Loucy (cell line): ENCODE results near the gene VMAC.
A peak's percentile ranks its signal among the peaks of the same experiment; 100 is the strongest.

ENCODE experiments used
- H2AFZ ChIP-seq: fragments of 200-600 bp; sonication (generic); 2 replicates; pipeline ENCODE4 v1.6.0; 2016; ENCODE audit warnings: antibody characterized with exemption, mild to moderate bottlenecking, low read length, moderate library complexity
- H3F3A ChIP-seq: fragments of 200-600 bp; 2 replicates; pipeline ENCODE4 v1.6.0; 2016; ENCODE audit warnings: antibody characterized with exemption, low read depth, mild to moderate bottlenecking
- H3K27me3 ChIP-seq: fragments of 200-600 bp; sonication (generic); 2 replicates; pipeline ENCODE4 v1.6.1; 2014; ENCODE audit warnings: low read length, mild to moderate bottlenecking; ENCODE audit not compliant: insufficient read depth, poor library complexity, severe bottlenecking
- H3K36me3 ChIP-seq: fragments of 200-600 bp; sonication (generic); 2 replicates; pipeline ENCODE4 v1.6.1; 2016; ENCODE audit warnings: low read length; ENCODE audit not compliant: insufficient read depth
- H3K4me1 ChIP-seq: fragments of 200-600 bp; sonication (generic); 2 replicates; pipeline ENCODE4 v1.5.1; 2014; ENCODE audit warnings: low read length, mild to moderate bottlenecking; ENCODE audit not compliant: insufficient read depth, poor library complexity, severe bottlenecking
- H3K4me2 ChIP-seq: fragments of 200-600 bp; sonication (generic); 2 replicates; pipeline ENCODE4 v1.6.0; 2014; ENCODE audit warnings: antibody characterized with exemption, low read length, low read depth, mild to moderate bottlenecking; ENCODE audit not compliant: poor library complexity, severe bottlenecking
- H3K4me3 ChIP-seq: fragments of 200-600 bp; sonication (generic); 2 replicates; pipeline ENCODE4 v1.5.1; 2014; ENCODE audit warnings: low read length, mild to moderate bottlenecking, mixed read lengths; ENCODE audit not compliant: poor library complexity, severe bottlenecking
- H3K79me2 ChIP-seq: fragments of 200-600 bp; sonication (generic); 2 replicates; pipeline ENCODE4 v1.6.1; 2014; ENCODE audit warnings: low read length; ENCODE audit not compliant: insufficient read depth
- H3K9ac ChIP-seq: fragments of 200-600 bp; sonication (generic); 2 replicates; pipeline ENCODE4 v1.6.0; 2014; ENCODE audit warnings: mild to moderate bottlenecking, low read depth, low read length, moderate library complexity; ENCODE audit not compliant: poor library complexity, severe bottlenecking
- H3K9me2 ChIP-seq: fragments of 200-600 bp; sonication (generic); replicated peaks from 2 replicates; pipeline ENCODE4 v1.6.1; 2016; ENCODE audit warnings: low read depth, low read length, mixed read lengths
- H3K9me3 ChIP-seq: fragments of 200-600 bp; sonication (generic); 2 replicates; pipeline ENCODE4 v1.6.1; 2014; ENCODE audit warnings: mild to moderate bottlenecking, antibody characterized with exemption, low read length, low read depth; ENCODE audit not compliant: insufficient read depth
- H4K20me1 ChIP-seq: fragments of 200-600 bp; sonication (generic); 2 replicates; pipeline ENCODE4 v1.6.0; 2014; ENCODE audit warnings: antibody characterized with exemption, low read length, mild to moderate bottlenecking; ENCODE audit not compliant: insufficient read depth, poor library complexity, severe bottlenecking
- CTCF ChIP-seq: fragments of 200-600 bp; sonication (generic); conservative IDR thresholded peaks from 2 replicates; pipeline ENCODE4 v1.5.1; 2014; ENCODE audit warnings: mild to moderate bottlenecking, antibody characterized with exemption, low read length
- EZH2phosphoT487 ChIP-seq: fragments of 200-600 bp; IDR thresholded peaks from 2 replicates; pipeline ENCODE4 v1.6.1; 2018; ENCODE audit warnings: antibody characterized with exemption, mild to moderate bottlenecking, moderate library complexity, borderline replicate concordance

The VMAC gene

GRCh38 chr19:5953030-5953589 is 48.4 kb downstream of the VMAC start:
- H3K4me3 ChIP-seq = no peak overlapping the region
- peaks cover 73% of the 10 kb centered on the region for H4K20me1 ChIP-seq
- no peaks in the 10 kb centered on the region for H3K27me3 ChIP-seq
- TF ChIP-seq EZH2phosphoT487 (no peak), CTCF (no peak)
- H2AFZ ChIP-seq = no peak overlapping the region
- H3K36me3 ChIP-seq = peaks cover 23% of the 10 kb centered on the region; the same call in 1 of the 2 replicates
- H3K4me1 ChIP-seq = peaks cover 18% of the 10 kb centered on the region
- peaks cover 98% of the 10 kb centered on the region for H3K79me2 ChIP-seq
- no peaks in the 10 kb centered on the region for H3K9me2 ChIP-seq
- H3F3A ChIP-seq = no peaks in the 10 kb centered on the region
- no peaks in the 10 kb centered on the region for H3K9me3 ChIP-seq
- peak overlapping the region; percentile 13 for H3K4me2 ChIP-seq
- no peak overlapping the region for H3K9ac ChIP-seq

- H4K20me1 ChIP-seq = peaks cover 79% of the 10 kb centered on the region
These were observed 49.1 kb downstream of the VMAC start for GRCh38 chr19:5953680-5954213.

GRCh38 chr19:5954293-5954692 is 49.6 kb downstream of the VMAC start:
- H3F3A ChIP-seq = no peaks in the 10 kb centered on the region
- peak overlapping the region; percentile 13 for H3K4me2 ChIP-seq
- no peaks in the 10 kb centered on the region for H3K9me3 ChIP-seq
- peaks cover 79% of the 10 kb centered on the region for H4K20me1 ChIP-seq
- H3K9ac ChIP-seq = no peak overlapping the region
- no peak overlapping the region for H2AFZ ChIP-seq
- H3K27me3 ChIP-seq = no peaks in the 10 kb centered on the region
- no peak overlapping the region for H3K4me3 ChIP-seq
- peaks cover 21% of the 10 kb centered on the region for H3K4me1 ChIP-seq
- no peaks in the 10 kb centered on the region for H3K9me2 ChIP-seq
- TF ChIP-seq CTCF (no peak), EZH2phosphoT487 (no peak)
- peaks cover 99% of the 10 kb centered on the region for H3K79me2 ChIP-seq
- H3K36me3 ChIP-seq = peaks cover 18% of the 10 kb centered on the region; the same call in 1 of the 2 replicates

More at GRCh38 chr19:5953680-5954213, 49.1 kb downstream of the VMAC start:
- peaks cover 19% of the 10 kb centered on the region for H3K4me1 ChIP-seq
- no peak overlapping the region for H2AFZ ChIP-seq
- H3K9me3 ChIP-seq = no peaks in the 10 kb centered on the region
- TF ChIP-seq CTCF (no peak), EZH2phosphoT487 (no peak)
- H3K79me2 ChIP-seq = peaks cover 99% of the 10 kb centered on the region
- peak overlapping the region; percentile 13 for H3K4me2 ChIP-seq
- H3K4me3 ChIP-seq = no peak overlapping the region
- no peak overlapping the region for H3K9ac ChIP-seq
- H3K36me3 ChIP-seq = peaks cover 23% of the 10 kb centered on the region; the same call in 1 of the 2 replicates
- no peaks in the 10 kb centered on the region for H3F3A ChIP-seq
- no peaks in the 10 kb centered on the region for H3K9me2 ChIP-seq
- H3K27me3 ChIP-seq = no peaks in the 10 kb centered on the region
